H1 (cell line): ENCODE data around the gene WFDC11. TPM values are rescaled to one million over a fixed set of nuclear protein-coding genes. Genes with fewer than 3 reads are reported as not detected.

Source experiments
- CTCF ChIA-PET: fragments of 300-600 bp; sonication (Branson Sonifier 250); formaldehyde crosslinking; loops from one replicate; lab custom pipeline; 2021; ENCODE audit not compliant: partially characterized antibody; lab: Charles Lee
- POLR2A ChIA-PET: fragments of 300-600 bp; sonication (Branson Sonifier 250); formaldehyde crosslinking; loops from one replicate; lab custom pipeline; 2021; ENCODE audit warnings: inconsistent platforms; ENCODE audit not compliant: partially characterized antibody; lab: Charles Lee
- DNase-seq, 2 experiments: peaks; one replicate each; pipeline versions ENCODE4 v3.0.0 to v3.0.0-alpha.2; 2010 to 2022; ENCODE audit warnings: low spot score in 2 of 2, low read depth in 1 of 2, mixed read lengths in 1 of 2
- FAIRE-seq: peaks from 2 replicates; lab custom pipeline; 2011; peaks lifted over from hg19 to GRCh38; lab: Jason Lieb, UNC
- H2AFZ ChIP-seq: 2 replicates; pipeline ENCODE4 v1.8.1; 2012; ENCODE audit warnings: low read length, inconsistent platforms
- H2AK5ac ChIP-seq: 2 replicates; pipeline ENCODE4 v1.6.1; 2013; ENCODE audit warnings: low read depth, low read length
- H2BK120ac ChIP-seq: replicated peaks from 2 replicates; pipeline ENCODE3; 2013; ENCODE audit warnings: low read depth, low read length, inconsistent platforms
- H2BK12ac ChIP-seq: 2 replicates; pipeline ENCODE4 v1.6.1; 2013; ENCODE audit warnings: low read depth, low read length
- H2BK15ac ChIP-seq: 2 replicates; pipeline ENCODE4 v1.6.1; 2013; ENCODE audit warnings: low read length
- H2BK20ac ChIP-seq: 2 replicates; pipeline ENCODE4 v1.6.1; 2013; ENCODE audit warnings: low read length
- H2BK5ac ChIP-seq: 2 replicates; pipeline ENCODE4 v1.6.1; 2013; ENCODE audit warnings: low read depth, low read length
- H3K14ac ChIP-seq: 2 replicates; pipeline ENCODE4 v1.6.1; 2013; ENCODE audit warnings: inconsistent platforms; ENCODE audit not compliant: insufficient read length
- H3K18ac ChIP-seq: 2 replicates; pipeline ENCODE4 v1.6.1; 2013; ENCODE audit warnings: low read length; ENCODE audit errors: extremely low read depth
- H3K23ac ChIP-seq: 2 replicates; pipeline ENCODE4 v1.6.1; 2013; ENCODE audit warnings: inconsistent platforms; ENCODE audit not compliant: insufficient read length
- H3K23me2 ChIP-seq: 2 replicates; pipeline ENCODE4 v1.6.1; 2013; ENCODE audit warnings: low read depth, low read length
- H3K27ac ChIP-seq: 2 replicates; pipeline ENCODE4 v1.6.1; 2011; ENCODE audit warnings: low read depth, low read length, inconsistent platforms
- H3K27me3 ChIP-seq, 4 experiments: replicated peaks in 1 of 4; 1 replicate in 1 of 4; 2 replicates in 3 of 4; pipeline versions ENCODE4 v1.6.1 to v1.8.1; 2011 to 2013; ENCODE audit warnings: low read length in 3 of 4, mild to moderate bottlenecking in 3 of 4, inconsistent platforms in 2 of 4, mixed read lengths in 2 of 4, moderate library complexity in 1 of 4; ENCODE audit not compliant: control insufficient read depth in 3 of 4, insufficient read depth in 3 of 4; ENCODE audit errors: extremely low read depth in 1 of 4
- H3K36me3 ChIP-seq, 4 experiments: 2 replicates each; pipeline versions ENCODE4 v1.6.1 to v1.8.1; 2011 to 2013; ENCODE audit warnings: mild to moderate bottlenecking in 4 of 4, low read length in 3 of 4, moderate library complexity in 2 of 4, control low read depth in 1 of 4, inconsistent platforms in 1 of 4; ENCODE audit not compliant: insufficient read depth in 4 of 4, control insufficient read depth in 2 of 4
- H3K4ac ChIP-seq: replicated peaks from 2 replicates; pipeline ENCODE3; 2013; ENCODE audit warnings: low read length, low read depth, mixed read lengths, inconsistent platforms; ENCODE audit not compliant: insufficient read length
- H3K4me1 ChIP-seq, 4 experiments: replicated peaks in 1 of 4; 1 replicate in 1 of 4; 2 replicates in 3 of 4; pipeline versions ENCODE4 v1.6.1 to v1.8.1; 2011 to 2013; ENCODE audit warnings: low read length in 3 of 4, inconsistent platforms in 2 of 4, mixed read lengths in 1 of 4; ENCODE audit not compliant: insufficient read depth in 4 of 4, control insufficient read depth in 3 of 4
- H3K4me2 ChIP-seq, 2 experiments: 2 replicates each; pipeline versions ENCODE4 v1.6.1 to v1.8.1; 2011 to 2013; ENCODE audit warnings: low read depth in 2 of 2, low read length in 2 of 2, control low read depth in 1 of 2, inconsistent platforms in 1 of 2, mild to moderate bottlenecking in 1 of 2; ENCODE audit not compliant: insufficient read depth in 1 of 2
- H3K4me3 ChIP-seq, 4 experiments: fragments of 200-600, 300-600 bp in 1 of 4; sonication (generic), shearing (Covaris generic), sonication (Bioruptor Twin) in 1 of 4; 2 replicates each; pipeline versions ENCODE4 v1.5.1 to v1.8.1; 2011 to 2016; ENCODE audit warnings: low read length in 4 of 4, low read depth in 3 of 4, control low read depth in 2 of 4, inconsistent platforms in 2 of 4, mild to moderate bottlenecking in 2 of 4, mixed read lengths in 1 of 4, moderate library complexity in 1 of 4; ENCODE audit not compliant: insufficient read depth in 2 of 4; ENCODE audit errors: extremely low read depth in 1 of 4
- H3K56ac ChIP-seq: replicated peaks from 2 replicates; pipeline ENCODE3; 2013; ENCODE audit warnings: low read depth, mild to moderate bottlenecking, mixed read lengths, low read length, inconsistent platforms; ENCODE audit not compliant: insufficient read length
- H3K79me1 ChIP-seq: 2 replicates; pipeline ENCODE4 v1.6.1; 2013; ENCODE audit warnings: low read depth, low read length, control low read depth
- H3K79me2 ChIP-seq, 2 experiments: 2 replicates each; pipeline versions ENCODE4 v1.6.1 to v1.8.1; 2012 to 2013; ENCODE audit warnings: low read length in 2 of 2, mild to moderate bottlenecking in 2 of 2, inconsistent platforms in 1 of 2; ENCODE audit not compliant: insufficient read depth in 2 of 2, control insufficient read depth in 1 of 2
- H3K9ac ChIP-seq, 4 experiments: replicated peaks in 1 of 4; 1 replicate in 1 of 4; 2 replicates in 3 of 4; pipeline versions ENCODE4 v1.6.1 to v1.8.1; 2011 to 2013; ENCODE audit warnings: low read depth in 3 of 4, low read length in 3 of 4, control low read depth in 2 of 4, mild to moderate bottlenecking in 2 of 4, moderate library complexity in 2 of 4, inconsistent platforms in 1 of 4; ENCODE audit errors: extremely low read depth in 1 of 4
- H3K9me3 ChIP-seq, 2 experiments: 2 replicates each; pipeline versions ENCODE4 v1.6.1 to v1.8.1; 2012 to 2013; ENCODE audit warnings: mild to moderate bottlenecking in 2 of 2, moderate library complexity in 2 of 2, control low read depth in 1 of 2, inconsistent platforms in 1 of 2, low read depth in 1 of 2, low read length in 1 of 2, mixed read lengths in 1 of 2; ENCODE audit not compliant: insufficient read depth in 2 of 2
- H4K20me1 ChIP-seq, 2 experiments: replicated peaks in 1 of 2; 2 replicates each; pipeline versions ENCODE3 to v1.8.1; 2011 to 2013; ENCODE audit warnings: inconsistent platforms in 2 of 2, low read length in 2 of 2, mild to moderate bottlenecking in 1 of 2; ENCODE audit not compliant: insufficient read depth in 2 of 2, control insufficient read depth in 1 of 2
- H4K5ac ChIP-seq: 2 replicates; pipeline ENCODE4 v1.6.1; 2013; ENCODE audit warnings: low read length, low read depth, mixed read lengths, inconsistent platforms; ENCODE audit not compliant: insufficient read length
- H4K8ac ChIP-seq: 2 replicates; pipeline ENCODE4 v1.8.0; 2013; ENCODE audit warnings: mild to moderate bottlenecking, moderate library complexity, low read length, inconsistent platforms; ENCODE audit not compliant: insufficient read depth; ENCODE audit errors: extremely low read depth
- H4K91ac ChIP-seq: replicated peaks from 2 replicates; pipeline ENCODE3; 2013; ENCODE audit warnings: low read length, mixed read lengths, inconsistent platforms; ENCODE audit not compliant: insufficient read length
- BACH1 ChIP-seq: IDR thresholded peaks from 2 replicates; pipeline ENCODE4 v1.6.1; 2012; ENCODE audit warnings: low read length, improper control_type of control experiment
- CBX8 ChIP-seq: fragments of 300-800, 300-1000 bp; sonication (generic); IDR thresholded peaks from 2 replicates; pipeline ENCODE4 v1.7.1; 2016; ENCODE audit warnings: low read depth, low read length, borderline replicate concordance
- GABPA ChIP-seq: IDR thresholded peaks from 2 replicates; pipeline ENCODE4 v1.6.1; 2011; ENCODE audit warnings: mild to moderate bottlenecking, low read length, moderate library complexity, borderline replicate concordance; ENCODE audit not compliant: insufficient read depth
- MAFK ChIP-seq: IDR thresholded peaks from 2 replicates; pipeline ENCODE4 v1.6.1; 2012; ENCODE audit warnings: low read depth, mild to moderate bottlenecking, improper control_type of control experiment, low read length
- NANOG ChIP-seq: IDR thresholded peaks from 2 replicates; pipeline ENCODE4 v1.6.1; 2011; ENCODE audit warnings: low read length, low read depth, mild to moderate bottlenecking, inconsistent platforms; ENCODE audit not compliant: insufficient read depth, poor library complexity, severe bottlenecking
- POLR2AphosphoS5 ChIP-seq: IDR thresholded peaks from 2 replicates; pipeline ENCODE4 v1.6.1; 2011; ENCODE audit warnings: low read depth, low read length
- POU5F1 ChIP-seq: IDR thresholded peaks from 2 replicates; pipeline ENCODE4 v1.6.1; 2011; ENCODE audit warnings: low read depth, mild to moderate bottlenecking, low read length, moderate library complexity
- RAD21 ChIP-seq, 2 experiments: IDR thresholded peaks in 1 of 2; conservative IDR thresholded peaks in 1 of 2; 2 replicates each; pipeline ENCODE4 v1.6.1; 2011; ENCODE audit warnings: low read depth in 2 of 2, low read length in 2 of 2, improper control_type of control experiment in 1 of 2, inconsistent platforms in 1 of 2, mild to moderate bottlenecking in 1 of 2, moderate library complexity in 1 of 2
- RXRA ChIP-seq: IDR thresholded peaks from 2 replicates; pipeline ENCODE4 v1.6.1; 2011; ENCODE audit warnings: low read depth, mild to moderate bottlenecking, low read length, moderate library complexity; ENCODE audit not compliant: insufficient read depth
- SAP30 ChIP-seq: fragments of 300-600 bp; sonication (generic); IDR thresholded peaks from 2 replicates; pipeline ENCODE4 v1.7.1; 2012; ENCODE audit warnings: low read length, moderate library complexity, mild to moderate bottlenecking, inconsistent platforms; ENCODE audit not compliant: insufficient read depth, insufficient replicate concordance
- SP1 ChIP-seq: IDR thresholded peaks from 2 replicates; pipeline ENCODE4 v1.6.1; 2011; ENCODE audit warnings: low read depth, low read length
- TAF1 ChIP-seq: IDR thresholded peaks from 2 replicates; pipeline ENCODE4 v1.6.1; 2011; ENCODE audit warnings: mild to moderate bottlenecking, low read depth, low read length
- ZNF274 ChIP-seq: IDR thresholded peaks from 2 replicates; pipeline ENCODE4 v1.7.0; 2012; ENCODE audit warnings: low read length, borderline replicate concordance; ENCODE audit errors: extremely low read depth
- WGBS, 2 experiments: shearing (Covaris generic) in 1 of 2; methylation state at CpG; one replicate each; pipeline versions ENCODE4 v1.1.6 to v1.1.7; 2013 to 2015; ENCODE audit warnings: low lambda C conversion rate in 2 of 2, mixed read lengths in 2 of 2, inconsistent platforms in 1 of 2, low coverage in 1 of 2, missing lambda C conversion rate in 1 of 2; ENCODE audit not compliant: insufficient replicate concordance in 2 of 2, insufficient coverage in 1 of 2, insufficient read length in 1 of 2; ENCODE audit errors: extremely low coverage in 1 of 2, missing lambda C conversion rate in 1 of 2; 5-methylcytosine and 5-hydroxymethylcytosine counted together
- long read RNA-seq, 2 experiments: library from RNA in 1 of 2; library from capped mRNA in 1 of 2; stranded (forward); transcript quantifications; one replicate each; pipeline ENCODE4 v2.0.0, GENCODE V29; 2021; ENCODE audit warnings: inconsistent platforms in 1 of 2
- polyA minus RNA-seq, 3 experiments: library from RNA; depleted of rRNA, polyadenylated mRNA; stranded (reverse); fragments of >200 nt; gene quantifications; 1 replicate in 2 of 3; 2 replicates in 1 of 3; pipeline ENCODE4 v1.2.3, GENCODE V29; 2011
- polyA plus RNA-seq, 7 experiments: library from polyadenylated mRNA; depleted of rRNA in 3 of 7; stranded (reverse) in 5 of 7; unstranded in 2 of 7; fragments of >200 nt in 5 of 7; fragments of 200-250 nt in 2 of 7; gene quantifications; 1 replicate in 5 of 7; 2 replicates in 1 of 7; 4 replicates in 1 of 7; pipeline versions ENCODE4 v1.2.1 to v1.2.3, GENCODE V29; 2011 to 2013; ENCODE audit warnings: missing spikeins in 2 of 7, mixed read lengths in 2 of 7
- total RNA-seq: library from RNA; stranded (reverse); fragmentation: NEBNext Ultra II Directional; extraction: Animal tissue kit (Norgen Biotek cat#: 25700); gene quantifications from 2 replicates; pipeline ENCODE4 v1.2.1, GENCODE V29; 2021

Gene WFDC11
- total RNA-seq (not detected in 2 replicates), polyA plus RNA-seq (2011; rRNA removed) (not detected in 2 replicates), polyA minus RNA-seq (2011; rRNA and poly(A)+ RNA removed) (not detected in 2 replicates)
- not detected for polyA plus RNA-seq (2011; cell fraction: cytosol; rRNA removed)
- not detected for polyA plus RNA-seq (2011; cell fraction: nucleus; rRNA removed)
- not detected in 4 replicates for polyA plus RNA-seq (2012, experiment 1 of 2)
- not detected for polyA plus RNA-seq (2012, experiment 2 of 2)
- not detected for polyA plus RNA-seq (2013, experiment 1 of 2)
- polyA plus RNA-seq (2013, experiment 2 of 2), result not detected
- not detected for polyA minus RNA-seq (2011; cell fraction: cytosol; rRNA and poly(A)+ RNA removed)
- not detected for polyA minus RNA-seq (2011; cell fraction: nucleus; rRNA and poly(A)+ RNA removed)
- long read RNA-seq, experiment 1, result 0 reads
- long read RNA-seq, experiment 2, result 0 reads

DNA sequence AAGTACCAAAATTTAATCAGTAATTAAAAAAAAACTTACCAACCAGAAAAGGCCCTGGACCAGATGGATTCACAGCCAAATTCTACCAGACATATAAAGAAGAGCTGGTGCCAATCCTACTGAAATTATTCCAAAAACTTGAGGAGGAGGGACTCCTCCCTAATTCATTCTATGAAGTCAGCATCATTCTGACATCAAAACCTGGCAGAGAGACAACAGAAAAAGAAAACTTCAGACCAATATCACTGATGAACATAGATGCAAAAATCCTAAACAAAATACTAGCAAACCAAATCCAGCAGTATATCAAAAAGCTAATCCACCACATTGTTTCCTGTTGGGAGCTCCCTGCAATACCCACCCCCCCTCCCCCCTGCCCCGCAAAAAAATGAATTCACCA, at the start of gene WFDC11:
Gene WFDC11, minus strand, starts transcription at position 101 of the 400 bp plus-strand sequence. CDS start 19,639 bp downstream, outside the sequence.
- H3K27me3 ChIP-seq, result no peaks in the 10 kb centered on the region
- CTCF ChIA-PET, result no interaction called here
- H3K27ac ChIP-seq, result no peak within 1 kb of the TSS
- POLR2A ChIA-PET, result no interaction called here
- WGBS, 2 experiments, result 80% methylated on average over 1 of the region's 1 CpG; no CpG with 5 or more reads in 1 of the 2 experiments
- DNase-seq (no peak), FAIRE-seq (no peak)
- no peak within 1 kb of the TSS for H2BK12ac ChIP-seq
- H3K4me1 ChIP-seq, result no peaks in the 10 kb centered on the region
- no peaks in the 10 kb centered on the region for H3K79me2 ChIP-seq
- no peak within 1 kb of the TSS for H4K5ac ChIP-seq
- no peak within 1 kb of the TSS for H4K8ac ChIP-seq
- H2AFZ ChIP-seq, result no peak within 1 kb of the TSS
- no peak within 1 kb of the TSS for H3K18ac ChIP-seq
- no peak within 1 kb of the TSS for H3K23ac ChIP-seq
- H2BK120ac ChIP-seq, result no peak within 1 kb of the TSS
- H3K79me1 ChIP-seq, result no peaks in the 10 kb centered on the region
- no peak within 1 kb of the TSS for H3K4me3 ChIP-seq
- no peaks in the 10 kb centered on the region for H3K23me2 ChIP-seq
- no peaks in the 10 kb centered on the region for H4K20me1 ChIP-seq
- H4K91ac ChIP-seq, result no peak within 1 kb of the TSS
- H3K9ac ChIP-seq, result no peak within 1 kb of the TSS
- H3K56ac ChIP-seq, result no peak within 1 kb of the TSS
- no peak within 1 kb of the TSS for H2BK15ac ChIP-seq
- no peaks in the 10 kb centered on the region for H3K36me3 ChIP-seq
- H3K9me3 ChIP-seq, result peaks cover 0 to 2% of the 10 kb centered on the region in 2 experiments; a peak in 1 of 4 replicates
- H2AK5ac ChIP-seq, result no peak within 1 kb of the TSS
- H3K4ac ChIP-seq, result no peak within 1 kb of the TSS
- no peak within 1 kb of the TSS for H3K4me2 ChIP-seq
- no peak within 1 kb of the TSS for H3K14ac ChIP-seq
- no peak within 1 kb of the TSS for H2BK20ac ChIP-seq
- no peak within 1 kb of the TSS for H2BK5ac ChIP-seq
- TF ChIP-seq POLR2AphosphoS5, result no peak
- no peak for TF ChIP-seq ZNF274
- no peak for TF ChIP-seq MAFK
- no peak for TF ChIP-seq GABPA
- no peak for TF ChIP-seq SAP30
- no peak for TF ChIP-seq TAF1
- TF ChIP-seq CBX8, result no peak
- TF ChIP-seq RXRA, result no peak
- no peak for TF ChIP-seq NANOG
- TF ChIP-seq RAD21 (IDR thresholded peaks at IDR 0.05 in 1 of 2, conservative IDR thresholded peaks at IDR 0.05 in 1 of 2; ENCODE audit: low read depth in 2 of 2, low read length in 2 of 2), result no peak
- TF ChIP-seq POU5F1, result no peak
- TF ChIP-seq SP1, result no peak
- TF ChIP-seq BACH1, result no peak
